Fibroblast of lung (primary cell): ENCODE data around the gene STK32C. TPM values are rescaled to one million over a fixed set of nuclear protein-coding genes. Genes with fewer than 3 reads are reported as not detected.

Experiments used
- DNase-seq, 2 donors: peaks; one replicate each; pipeline versions ENCODE4 v3.0.0 to v3.0.0-alpha.2; 2010; ENCODE audit warnings: low read depth in 2 of 2
- H2AFZ ChIP-seq: 2 replicates; pipeline ENCODE4 v1.5.1; 2012; ENCODE audit warnings: low read length, control low read depth, inconsistent platforms
- H3K27ac ChIP-seq: 2 replicates; pipeline ENCODE4 v1.5.1; 2011; ENCODE audit warnings: low read length, control low read depth; ENCODE audit not compliant: insufficient read depth
- H3K27me3 ChIP-seq: 2 replicates; pipeline ENCODE4 v1.5.1; 2011; ENCODE audit warnings: mild to moderate bottlenecking, low read length; ENCODE audit not compliant: control insufficient read depth, insufficient read depth
- H3K36me3 ChIP-seq: 2 replicates; pipeline ENCODE4 v1.5.1; 2011; ENCODE audit warnings: low read length; ENCODE audit not compliant: control insufficient read depth, insufficient read depth
- H3K4me1 ChIP-seq: 2 replicates; pipeline ENCODE4 v1.5.1; 2011; ENCODE audit warnings: low read length; ENCODE audit not compliant: control insufficient read depth, insufficient read depth; ENCODE audit errors: extremely low read depth
- H3K4me2 ChIP-seq: 2 replicates; pipeline ENCODE4 v1.5.1; 2011; ENCODE audit warnings: low read length, control low read depth; ENCODE audit not compliant: insufficient read depth; ENCODE audit errors: extremely low read depth
- H3K4me3 ChIP-seq, 4 experiments: fragments of 200-600 bp in 1 of 4; sonication (generic) in 1 of 4; replicated peaks in 1 of 4; 2 replicates each; pipeline ENCODE4 v1.5.1; 2011 to 2016; ENCODE audit warnings: low read length in 4 of 4, low read depth in 3 of 4, mild to moderate bottlenecking in 3 of 4, control low read depth in 2 of 4, inconsistent platforms in 1 of 4, mixed read lengths in 1 of 4; ENCODE audit not compliant: insufficient read depth in 1 of 4; ENCODE audit errors: control extremely low read depth in 1 of 4
- H3K79me2 ChIP-seq: 2 replicates; pipeline ENCODE4 v1.5.1; 2012; ENCODE audit warnings: mild to moderate bottlenecking, low read length, inconsistent platforms; ENCODE audit not compliant: control insufficient read depth, insufficient read depth
- H3K9ac ChIP-seq: 2 replicates; pipeline ENCODE4 v1.5.1; 2011; ENCODE audit warnings: mild to moderate bottlenecking, low read length, control low read depth; ENCODE audit not compliant: insufficient read depth
- H3K9me3 ChIP-seq: 2 replicates; pipeline ENCODE4 v1.5.1; 2012; ENCODE audit warnings: low read depth, low read length; ENCODE audit not compliant: control insufficient read depth, insufficient read depth
- H4K20me1 ChIP-seq: 2 replicates; pipeline ENCODE4 v1.5.1; 2011; ENCODE audit warnings: low read length; ENCODE audit not compliant: control insufficient read depth, insufficient read depth; ENCODE audit errors: extremely low read depth
- EZH2 ChIP-seq: IDR thresholded peaks from 2 replicates; pipeline ENCODE4 v1.5.1; 2012; ENCODE audit warnings: low read length, control low read depth, mild to moderate bottlenecking; ENCODE audit errors: missing control alignments
- polyA plus RNA-seq, 2 donors: library from polyadenylated mRNA; depleted of rRNA in 1 of 2; stranded (reverse) in 1 of 2; unstranded in 1 of 2; fragments of >200 nt; gene quantifications; 2 replicates each; pipeline ENCODE4 v1.2.1, GENCODE V29; 2011 to 2012; ENCODE audit warnings: missing spikeins in 1 of 2
- total RNA-seq: library from RNA; depleted of rRNA; stranded (reverse); fragments of >200 nt; gene quantifications from 2 replicates; pipeline ENCODE4 v1.2.1, GENCODE V29; 2014
- TF ChIP-seq, protein P1 (sequence below), 2 donors: IDR thresholded peaks in 1 of 2; conservative IDR thresholded peaks in 1 of 2; 1 replicate in 1 of 2; 2 replicates in 1 of 2; pipeline ENCODE4 v1.5.1; 2011 to 2012; ENCODE audit warnings: low read length in 2 of 2, control low read depth in 1 of 2, inconsistent platforms in 1 of 2, low read depth in 1 of 2, mild to moderate bottlenecking in 1 of 2

STK32C gene
- total and polyA plus RNA-seq, 2 donors (not counting 1 experiment from before 2014, with no cell fraction given): 4.4 to 21.5 TPM

DNA sequence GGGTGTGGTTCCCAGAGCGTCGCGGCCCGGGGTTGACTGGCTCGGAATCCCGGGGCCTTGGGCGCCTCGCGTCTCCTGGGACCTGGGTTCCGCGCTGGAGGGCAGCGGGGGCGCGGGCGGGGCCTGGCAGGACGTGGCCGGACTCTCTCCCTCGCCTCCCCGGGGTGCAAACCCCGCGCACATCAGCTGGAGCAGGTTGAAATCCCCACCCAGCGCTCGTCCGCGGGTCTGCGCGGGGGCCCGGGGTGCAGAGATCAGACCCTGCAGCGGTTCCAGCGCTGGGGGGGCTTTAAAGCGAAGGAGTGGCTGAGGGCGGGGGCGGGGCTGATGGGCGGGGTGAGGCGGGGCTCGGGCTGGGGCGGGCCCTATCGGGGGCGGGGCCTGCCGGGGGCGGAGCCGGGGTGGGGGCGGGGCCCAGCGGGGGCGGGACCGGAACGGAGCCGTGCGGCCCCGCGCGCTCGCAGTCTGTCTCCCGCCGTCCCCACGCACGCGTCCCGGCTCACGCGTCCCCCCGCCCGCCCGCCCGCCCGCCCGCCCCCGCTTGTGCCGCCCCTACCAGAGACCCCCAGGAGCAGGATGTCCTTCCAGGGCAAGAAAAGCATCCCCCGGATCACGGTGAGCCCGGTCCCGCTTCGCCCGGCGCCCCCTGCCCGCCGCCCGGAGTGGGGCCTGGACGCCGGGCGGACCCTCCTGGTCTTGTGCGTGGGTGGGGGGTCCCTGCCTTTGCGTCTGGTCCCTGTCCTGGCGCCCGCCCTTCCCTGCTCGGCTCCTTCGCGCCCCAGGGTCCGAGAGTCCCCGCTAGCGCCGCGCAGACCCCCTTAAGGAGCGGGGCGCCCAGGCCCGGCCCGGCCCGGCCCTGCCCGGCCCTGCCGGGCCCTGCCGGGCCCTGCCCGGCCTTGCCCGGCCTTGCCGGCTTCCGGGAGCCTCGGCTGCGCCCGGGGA, 121.0 kb downstream of the STK32C start, which contains the start of gene DPYSL4:
Gene DPYSL4, plus strand, starts transcription at position 461 of the 942 bp plus-strand sequence. Its CDS starts 116 bp downstream, at position 577.
- H2AFZ ChIP-seq: no peak within 1 kb of the TSS
- H3K79me2 ChIP-seq: no peaks in the 10 kb centered on the region
- H3K36me3 ChIP-seq: no peaks in the 10 kb centered on the region
- H3K4me1 ChIP-seq: no peaks in the 10 kb centered on the region
- H3K9me3 ChIP-seq: no peaks in the 10 kb centered on the region
- TF ChIP-seq, protein P1, sequence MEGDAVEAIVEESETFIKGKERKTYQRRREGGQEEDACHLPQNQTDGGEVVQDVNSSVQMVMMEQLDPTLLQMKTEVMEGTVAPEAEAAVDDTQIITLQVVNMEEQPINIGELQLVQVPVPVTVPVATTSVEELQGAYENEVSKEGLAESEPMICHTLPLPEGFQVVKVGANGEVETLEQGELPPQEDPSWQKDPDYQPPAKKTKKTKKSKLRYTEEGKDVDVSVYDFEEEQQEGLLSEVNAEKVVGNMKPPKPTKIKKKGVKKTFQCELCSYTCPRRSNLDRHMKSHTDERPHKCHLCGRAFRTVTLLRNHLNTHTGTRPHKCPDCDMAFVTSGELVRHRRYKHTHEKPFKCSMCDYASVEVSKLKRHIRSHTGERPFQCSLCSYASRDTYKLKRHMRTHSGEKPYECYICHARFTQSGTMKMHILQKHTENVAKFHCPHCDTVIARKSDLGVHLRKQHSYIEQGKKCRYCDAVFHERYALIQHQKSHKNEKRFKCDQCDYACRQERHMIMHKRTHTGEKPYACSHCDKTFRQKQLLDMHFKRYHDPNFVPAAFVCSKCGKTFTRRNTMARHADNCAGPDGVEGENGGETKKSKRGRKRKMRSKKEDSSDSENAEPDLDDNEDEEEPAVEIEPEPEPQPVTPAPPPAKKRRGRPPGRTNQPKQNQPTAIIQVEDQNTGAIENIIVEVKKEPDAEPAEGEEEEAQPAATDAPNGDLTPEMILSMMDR (conservative IDR thresholded peaks at IDR 0.05 in 1 of 2, IDR thresholded peaks at IDR 0.05 in 1 of 2; ENCODE audit: low read depth in 1 of 2, low read length in 2 of 2): no peak
- TF ChIP-seq EZH2: peak; percentile 11
- peak; percentile 9 to 21 for DNase-seq
- H3K27ac ChIP-seq: no peak within 1 kb of the TSS
- H4K20me1 ChIP-seq: no peaks in the 10 kb centered on the region
- peak within 1 kb of the TSS; percentile 7 for H3K9ac ChIP-seq
- peak within 1 kb of the TSS in 3 of 4 experiments; percentile 21 to 56 (median 53) for H3K4me3 ChIP-seq
- H3K27me3 ChIP-seq: peaks cover 19% of the 10 kb centered on the region
- H3K4me2 ChIP-seq: peak within 1 kb of the TSS; percentile 35

DNA sequence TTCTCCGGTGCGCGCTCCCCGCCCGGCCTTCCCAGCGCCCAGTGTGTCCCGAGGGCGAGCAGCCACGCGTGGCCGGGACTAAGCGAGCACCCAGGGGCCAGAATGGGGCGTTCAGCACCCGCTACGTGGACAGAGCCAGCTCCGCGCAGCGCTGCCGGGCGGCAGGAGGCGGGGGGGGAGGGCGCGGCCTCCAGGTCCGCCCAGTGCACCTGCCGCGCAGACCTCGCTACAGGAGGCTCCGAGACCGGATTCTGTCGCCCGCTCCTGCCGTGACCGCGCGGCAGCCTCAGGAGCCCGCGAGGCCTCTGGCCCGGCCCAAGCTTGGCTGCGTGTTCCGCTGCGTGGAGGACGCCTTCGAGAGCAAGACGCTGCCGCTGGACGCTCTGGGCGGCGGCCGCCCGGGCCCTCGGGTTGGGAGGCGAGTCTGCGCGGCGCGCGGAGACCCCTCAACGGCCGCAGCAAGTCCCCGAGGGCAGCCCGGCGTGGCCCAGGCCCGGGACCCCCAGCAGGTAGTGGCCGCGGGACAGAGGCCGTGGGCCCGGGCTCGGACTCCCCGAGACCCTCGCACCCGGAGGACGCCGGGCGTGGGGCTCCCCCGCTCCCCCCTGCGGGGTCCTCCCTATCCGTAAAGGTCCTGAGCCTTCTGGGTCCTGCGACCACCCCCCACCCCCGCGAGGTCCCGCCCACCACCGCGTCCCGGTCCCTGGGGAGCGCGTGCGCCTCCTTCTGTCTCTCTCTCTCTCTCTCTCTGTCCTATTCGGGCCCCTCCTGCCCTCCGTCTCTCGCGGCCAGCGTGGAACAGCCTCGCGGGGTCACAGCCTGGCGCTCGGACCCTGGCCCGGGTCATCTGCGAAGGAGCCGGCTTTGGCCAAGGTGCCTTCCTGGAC, 121.9 kb downstream of the STK32C start:
- Histone ChIP-seq H2AFZ (no peak overlapping the region), H3K27me3 (peaks cover 19% of the 10 kb centered on the region), H3K79me2 (no peaks in the 10 kb centered on the region), H3K27ac (no peak overlapping the region), H3K9ac (no peak overlapping the region), H3K4me1 (no peaks in the 10 kb centered on the region), H3K36me3 (no peaks in the 10 kb centered on the region), H3K4me3 (peak overlapping the region in 1 of 4 experiments; percentile 42), H4K20me1 (no peaks in the 10 kb centered on the region), H3K9me3 (no peaks in the 10 kb centered on the region), H3K4me2 (no peak overlapping the region)
- TF ChIP-seq EZH2: peak; percentile 33
- TF ChIP-seq, protein P1 (conservative IDR thresholded peaks at IDR 0.05 in 1 of 2, IDR thresholded peaks at IDR 0.05 in 1 of 2; ENCODE audit: low read depth in 1 of 2, low read length in 2 of 2): no peak
- DNase-seq: peak; percentile 20 to 22
